HG02588 (cell line): ENCODE data around the gene PIP4K2A.
"Not testable (repeated sequence)": the region's sequence is repeated elsewhere in the genome, so short reads cannot be mapped to it uniquely, and the experiment has no call there.

Experiments
- ATAC-seq: cut with Tn5 transposase; IDR thresholded peaks from one replicate; pipeline ENCODE4 v1.9.1; 2021; ENCODE audit warnings: mild to moderate bottlenecking, moderate library complexity; ENCODE audit not compliant: unreplicated experiment

The PIP4K2A gene

DNA sequence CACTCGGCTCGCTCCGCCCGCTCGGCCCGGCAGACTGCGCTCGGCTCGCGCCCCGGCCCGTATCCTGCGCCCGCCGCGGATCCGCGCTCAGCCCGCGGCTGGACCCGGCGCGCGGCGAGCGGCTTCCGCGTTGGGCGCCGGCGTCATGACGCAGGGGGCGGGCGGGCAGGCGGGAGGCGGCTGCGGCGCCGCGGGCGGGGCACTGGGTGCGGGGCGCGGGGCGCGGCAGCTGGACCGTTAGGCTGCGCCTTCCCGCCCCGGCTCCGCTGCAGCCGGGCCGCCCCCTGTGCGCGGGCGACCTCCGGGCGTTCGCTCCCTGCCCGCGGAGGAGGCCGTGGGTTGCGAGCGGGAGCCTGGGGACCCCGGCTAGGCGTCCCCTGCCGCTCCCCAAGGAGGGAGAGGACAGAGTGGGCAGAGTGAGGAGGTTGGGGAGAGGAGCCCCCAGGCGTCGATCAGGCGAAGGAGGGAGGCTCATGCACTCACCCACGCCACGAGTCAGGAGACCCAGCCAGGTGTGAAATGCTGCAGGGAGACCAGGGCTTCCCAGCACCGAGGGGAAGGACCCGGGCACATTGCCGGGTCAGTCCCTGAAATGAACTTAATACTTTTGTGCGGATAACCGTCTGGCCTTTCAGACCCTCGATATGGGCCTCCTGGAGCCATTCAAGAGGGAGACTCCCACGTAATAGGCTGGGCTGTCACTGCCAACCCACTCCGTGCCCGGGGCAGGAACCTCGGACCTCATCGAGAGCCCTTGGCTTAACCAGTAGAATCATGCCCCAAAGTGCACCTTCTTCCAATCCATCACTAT is at the start of gene PIP4K2A:
TSS of gene PIP4K2A (minus strand) at position 100 of the 811 bp plus-strand sequence. CDS start 252 bp downstream, outside the sequence.
- peak; percentile 77 for ATAC-seq

DNA sequence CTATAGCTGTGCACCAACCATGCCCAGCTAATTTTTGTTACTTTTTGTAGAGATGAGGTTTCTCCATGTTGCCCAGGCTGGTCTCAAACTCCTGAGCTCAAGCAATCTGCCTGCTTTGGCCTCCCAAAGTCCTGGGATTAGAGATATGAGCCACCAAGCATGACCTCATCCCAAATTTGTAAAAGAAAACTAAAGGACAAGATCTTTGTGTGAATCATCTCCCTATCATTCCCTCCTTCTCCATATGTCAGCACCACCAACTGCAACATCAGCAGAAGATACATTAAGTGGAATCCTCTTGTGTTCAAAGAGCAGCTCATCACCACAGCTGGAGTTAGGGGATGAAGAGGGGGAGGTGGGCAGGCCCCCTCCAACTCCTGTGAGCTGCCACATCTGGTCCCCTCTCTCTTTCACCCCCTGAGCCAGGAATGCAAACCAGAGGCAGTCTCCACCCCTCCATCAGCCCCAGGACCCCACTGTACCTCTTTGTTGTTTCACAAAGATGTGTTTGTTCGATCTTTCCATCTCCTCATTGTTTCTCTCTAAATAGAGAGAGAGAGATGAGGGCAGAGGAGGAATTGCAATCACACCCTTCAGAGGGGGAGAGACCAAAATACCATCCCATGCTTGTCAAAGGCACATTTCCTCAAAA is 47.3 kb upstream of the PIP4K2A start:
- no peak for ATAC-seq

DNA sequence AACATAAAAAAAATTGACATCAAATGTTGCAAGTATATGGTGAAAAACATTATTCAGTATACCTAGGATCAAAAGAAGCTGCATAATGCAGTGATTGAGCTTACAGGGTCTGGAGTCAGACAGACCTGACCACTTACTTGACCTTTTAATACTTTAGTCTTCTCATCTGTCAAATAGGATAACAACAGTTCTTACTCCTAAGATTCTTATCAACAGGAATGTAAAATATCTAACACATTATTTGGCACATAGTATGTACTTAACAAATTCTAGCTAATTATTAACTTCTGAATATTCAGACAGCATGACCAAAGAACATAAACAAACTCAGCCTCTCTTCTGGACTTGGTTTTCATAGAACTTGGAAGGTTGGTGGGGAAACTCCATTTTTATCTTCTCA is 45.6 kb upstream of the PIP4K2A start:
- no peak for ATAC-seq

DNA sequence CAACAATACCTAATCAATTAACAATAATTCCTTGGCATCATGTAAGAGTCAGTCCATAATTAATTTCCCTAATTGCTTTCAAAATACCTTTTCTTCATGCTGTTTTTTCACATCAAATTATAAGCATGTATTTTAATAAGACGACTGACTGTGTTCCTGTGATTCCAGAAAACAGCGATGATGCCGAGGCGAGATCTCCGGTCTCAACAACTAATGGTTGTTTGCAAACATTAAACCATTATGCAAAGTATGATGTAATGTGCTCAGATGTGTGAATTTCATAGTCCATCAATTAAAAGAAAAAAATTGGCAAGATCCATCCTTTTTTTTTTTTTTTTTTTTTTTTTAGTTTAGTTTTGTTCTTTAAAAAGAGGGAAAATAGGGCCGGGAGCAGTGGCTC is 44.5 kb upstream of the PIP4K2A start:
- no peak for ATAC-seq

DNA sequence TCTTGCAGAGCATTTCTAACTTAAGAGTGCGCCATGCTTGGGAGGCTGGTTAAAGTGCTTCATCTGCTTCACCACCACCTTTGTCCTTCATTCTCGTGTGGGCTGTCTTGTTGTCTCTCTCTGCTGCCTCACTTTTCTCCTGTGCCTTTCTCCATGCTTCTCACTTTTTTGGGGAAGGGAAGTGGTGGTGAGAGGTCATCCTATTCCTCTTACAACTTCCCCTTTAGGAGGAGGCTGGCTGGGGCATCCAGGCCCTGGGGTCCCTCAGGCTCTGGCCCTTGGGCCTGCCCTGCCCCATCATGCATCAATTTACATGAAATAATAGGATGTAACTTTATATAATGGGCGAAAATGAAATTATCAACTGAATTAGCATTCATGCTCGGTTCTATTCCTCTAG is 39.9 kb upstream of the PIP4K2A start:
- no peak for ATAC-seq

DNA sequence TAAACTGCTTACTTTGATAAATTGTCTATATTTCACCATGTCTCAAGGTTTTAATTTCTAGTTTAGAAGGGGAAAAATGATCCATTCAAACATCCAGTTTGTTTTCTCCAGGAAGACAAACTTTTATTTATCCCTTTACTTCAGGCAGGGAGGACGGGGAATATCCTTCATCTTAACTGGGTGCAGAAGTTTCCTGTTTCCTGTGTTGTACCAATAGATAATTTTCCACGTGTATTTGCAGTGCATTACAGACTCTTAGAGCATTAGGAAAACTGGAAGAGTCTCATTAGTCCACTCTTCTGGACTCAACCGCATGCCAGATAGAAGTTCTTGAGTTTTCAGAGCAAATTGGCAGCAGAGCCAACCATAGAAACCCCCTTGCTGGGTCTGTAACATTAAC is 39.4 kb upstream of the PIP4K2A start:
- ATAC-seq, result no peak

DNA sequence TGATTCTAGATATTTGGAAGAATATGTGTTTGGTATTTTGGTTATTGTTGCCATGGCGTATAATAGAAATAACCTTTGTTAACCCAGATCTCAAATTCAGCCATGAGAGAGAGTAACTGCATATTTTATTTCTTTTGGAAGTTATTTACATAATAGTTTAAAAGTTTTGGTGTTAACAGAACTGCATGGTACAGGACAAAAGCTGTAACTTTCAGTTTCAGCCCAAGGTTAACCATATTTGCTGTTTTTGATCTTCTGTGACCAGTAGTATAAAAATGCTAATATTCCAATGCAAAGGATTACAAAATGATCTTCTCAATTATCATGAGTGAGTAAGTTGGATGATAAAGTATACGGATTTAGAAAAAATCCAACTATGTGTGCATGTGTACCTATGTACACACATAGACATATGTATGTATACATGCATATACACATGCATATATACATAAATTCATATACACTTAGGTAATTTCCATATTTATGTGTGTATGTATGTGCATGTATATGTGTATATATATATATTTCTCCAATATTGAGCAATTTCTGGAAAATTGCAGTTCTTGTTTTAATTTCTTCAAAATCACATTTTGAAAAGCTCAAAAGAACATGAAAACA is 38.0 kb upstream of the PIP4K2A start:
- no peak for ATAC-seq

DNA sequence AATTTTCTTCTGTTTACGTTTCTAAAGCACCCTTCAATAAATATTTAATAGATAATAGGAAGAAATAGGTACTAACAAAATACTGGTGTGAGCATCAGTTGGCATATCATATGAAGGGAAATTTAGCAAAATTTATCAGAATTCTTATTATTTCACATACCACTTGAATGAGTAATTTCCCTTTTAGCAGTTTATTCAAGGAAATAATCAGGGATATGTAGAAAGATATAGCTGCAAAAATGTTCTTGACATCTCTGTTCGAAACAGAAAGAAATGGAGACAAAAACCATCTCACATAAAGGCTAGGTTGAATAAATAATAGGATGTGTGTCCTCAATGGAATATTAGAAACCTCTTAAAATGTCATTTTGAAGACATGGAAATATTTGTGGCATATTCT is 35.8 kb upstream of the PIP4K2A start:
- no peak for ATAC-seq

DNA sequence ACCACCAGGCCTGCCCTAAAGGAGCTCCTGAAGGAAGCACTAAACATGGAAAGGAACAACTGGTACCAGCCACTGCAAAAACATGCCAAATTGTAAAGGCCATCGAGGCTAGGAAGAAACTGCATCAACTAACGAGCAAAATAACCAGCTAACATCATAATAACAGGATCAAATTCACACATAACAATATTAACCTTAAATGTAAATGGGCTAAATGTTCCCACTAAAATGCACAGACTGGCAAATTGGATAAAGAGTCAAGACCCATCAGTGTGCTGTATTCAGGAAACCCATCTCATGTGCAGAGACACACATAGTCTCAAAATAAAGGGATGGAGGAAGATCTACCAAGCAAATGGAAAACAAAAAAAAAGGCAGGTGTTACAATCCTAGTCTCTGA is 30.5 kb upstream of the PIP4K2A start:
- not testable (repeated sequence) for ATAC-seq

DNA sequence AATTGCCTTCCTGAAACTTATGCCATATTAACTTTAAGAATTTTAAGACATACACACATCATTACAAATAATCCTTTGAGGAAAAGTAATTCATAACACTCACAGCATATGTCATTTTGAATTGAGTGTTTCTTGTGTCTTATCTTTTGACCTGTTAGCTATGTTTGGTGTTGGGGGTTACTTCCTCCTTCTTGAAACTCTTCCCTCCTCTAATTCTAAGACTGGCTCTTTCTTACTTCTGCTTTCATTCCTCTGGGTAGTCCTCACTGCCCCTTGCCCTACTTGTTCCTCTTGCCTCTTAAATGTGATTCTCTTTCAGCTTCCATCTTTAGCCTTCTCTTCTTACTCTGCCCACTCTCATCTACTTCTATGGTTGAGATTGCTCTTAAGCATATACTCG is 28.3 kb upstream of the PIP4K2A start:
- ATAC-seq, result peak; percentile 95

DNA sequence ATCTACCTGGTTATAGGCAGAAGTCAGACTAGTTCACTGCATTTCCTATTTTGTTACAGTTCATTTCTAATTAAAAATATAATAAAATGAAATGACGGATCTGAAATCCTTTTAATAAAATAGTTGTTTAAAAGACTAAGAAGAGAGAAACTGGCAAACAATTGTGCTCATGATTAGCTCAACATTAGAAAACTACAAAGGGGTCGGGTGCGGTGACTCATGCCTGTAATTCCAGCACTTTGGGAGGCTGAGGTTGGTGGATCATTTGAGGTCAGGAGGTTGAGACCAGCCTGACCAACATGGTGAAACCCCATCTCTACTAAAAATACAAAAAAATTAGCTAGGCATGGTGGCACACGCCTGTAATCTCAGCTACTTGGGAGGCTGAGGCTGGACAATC is 27.3 kb upstream of the PIP4K2A start:
- ATAC-seq, result not testable (repeated sequence)

DNA sequence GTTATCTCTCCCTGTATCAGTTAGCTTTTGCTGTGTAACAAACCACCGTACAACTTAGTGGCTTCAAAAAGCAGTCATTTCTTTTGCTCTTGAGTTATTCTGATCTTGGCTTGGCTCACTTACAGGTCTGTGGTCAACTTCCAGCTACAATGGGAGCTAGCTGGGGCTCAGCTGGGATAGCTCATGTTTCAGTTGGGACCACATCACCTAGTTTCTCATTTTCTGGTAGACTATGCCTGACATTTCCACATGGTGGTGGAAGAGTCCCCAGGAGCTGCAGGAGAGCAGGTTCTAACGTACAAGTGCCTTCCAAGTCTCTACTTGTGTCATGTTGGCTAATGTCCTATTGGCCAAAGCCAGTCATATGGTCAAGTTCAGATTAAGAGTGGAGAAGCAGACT is 25.8 kb upstream of the PIP4K2A start:
- ATAC-seq, result no peak

DNA sequence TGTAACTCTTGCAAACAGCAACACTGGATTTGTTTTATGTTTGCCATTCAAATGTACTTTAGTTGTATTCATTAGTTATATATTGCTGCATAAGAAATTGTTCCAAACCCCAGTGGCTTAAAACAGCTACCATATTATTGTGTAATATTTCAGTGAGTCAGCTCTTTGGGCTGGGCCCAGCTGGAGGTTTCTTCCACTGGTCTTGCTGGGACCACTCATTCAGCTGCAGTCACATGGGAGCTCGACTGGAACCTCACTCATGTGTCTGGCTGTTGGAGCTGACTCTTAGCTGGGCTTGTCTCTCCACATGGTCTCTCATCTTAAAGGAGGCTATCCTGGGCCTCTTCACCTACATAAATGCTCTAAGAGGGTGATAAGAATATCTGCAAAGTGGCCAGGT is 23.2 kb upstream of the PIP4K2A start:
- no peak for ATAC-seq

DNA sequence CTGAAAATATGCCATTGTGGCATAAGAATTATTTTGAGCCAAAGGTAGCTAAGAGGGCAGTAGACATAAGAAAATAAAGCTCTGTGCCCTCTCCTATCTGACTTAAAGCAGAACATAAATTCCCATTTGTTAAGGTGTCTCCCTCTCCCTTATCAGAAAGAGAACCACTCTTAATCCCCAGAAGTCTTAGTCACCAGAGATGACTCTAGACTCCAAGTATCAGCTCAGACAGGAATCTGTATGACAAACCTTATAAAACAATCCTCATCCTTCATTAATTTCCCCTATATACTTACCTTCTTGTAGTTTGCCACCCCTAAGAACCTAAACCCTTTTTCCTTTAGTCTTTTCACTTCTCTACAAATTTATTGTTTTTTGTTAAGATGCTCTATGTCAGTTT is 21.8 kb upstream of the PIP4K2A start:
- no peak for ATAC-seq

DNA sequence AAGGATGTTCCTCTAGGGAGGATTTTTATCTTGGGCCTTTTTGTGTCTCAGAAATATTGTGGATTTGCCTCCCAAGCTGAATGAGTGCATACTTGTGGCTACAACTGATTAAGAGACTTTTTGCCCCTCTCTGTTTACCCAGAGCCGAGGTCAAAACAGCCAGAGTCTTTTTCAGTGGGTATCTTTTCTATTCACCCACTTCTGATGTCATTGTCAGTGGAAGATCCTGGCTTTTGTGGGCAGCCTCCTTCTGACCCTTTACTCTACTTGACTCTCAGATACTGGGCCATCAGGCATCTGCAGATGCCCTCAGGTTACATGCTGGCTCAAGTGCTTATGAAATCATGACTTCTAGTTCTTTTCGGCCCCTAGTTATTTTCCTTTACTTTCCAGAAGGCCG is 19.6 kb upstream of the PIP4K2A start:
- ATAC-seq, result no peak

DNA sequence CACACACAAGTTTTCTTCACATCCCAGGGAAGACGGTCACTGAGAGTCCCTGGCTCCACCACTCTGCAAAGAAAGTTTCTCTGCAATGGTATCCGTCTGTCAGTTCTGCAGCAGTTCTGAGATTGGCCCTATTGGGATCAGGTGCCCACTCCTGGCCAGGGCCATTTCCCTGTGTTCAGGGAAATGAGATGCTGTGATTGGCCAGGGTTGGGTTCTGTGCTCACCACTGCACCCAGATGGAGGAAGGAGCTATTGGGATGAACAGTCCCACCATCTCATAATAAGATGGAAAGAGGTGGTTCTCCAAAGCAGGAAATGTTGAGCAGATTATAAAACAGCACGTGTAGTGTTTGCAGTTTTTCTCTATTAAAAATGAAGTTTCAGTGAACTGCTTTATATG is 13.3 kb upstream of the PIP4K2A start:
- no peak for ATAC-seq

DNA sequence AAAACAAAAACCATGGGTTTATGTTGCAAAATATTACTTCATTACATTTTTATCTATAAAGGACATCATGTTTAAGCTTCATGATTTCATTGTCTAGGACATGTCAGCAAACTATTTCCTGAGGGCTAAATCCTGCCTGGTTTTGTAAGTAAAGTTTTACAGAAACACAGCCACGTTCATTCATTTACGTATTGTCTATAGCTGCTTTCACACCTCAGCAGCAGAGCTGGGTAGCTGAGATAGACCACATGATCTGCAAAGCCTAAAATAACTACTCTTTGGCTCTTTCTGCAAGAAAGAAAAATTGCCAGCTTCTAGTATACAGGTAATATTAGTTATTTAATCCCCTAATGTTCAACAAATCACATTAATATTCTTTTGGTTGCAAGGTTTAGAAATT is 12.7 kb upstream of the PIP4K2A start:
- ATAC-seq, result no peak

DNA sequence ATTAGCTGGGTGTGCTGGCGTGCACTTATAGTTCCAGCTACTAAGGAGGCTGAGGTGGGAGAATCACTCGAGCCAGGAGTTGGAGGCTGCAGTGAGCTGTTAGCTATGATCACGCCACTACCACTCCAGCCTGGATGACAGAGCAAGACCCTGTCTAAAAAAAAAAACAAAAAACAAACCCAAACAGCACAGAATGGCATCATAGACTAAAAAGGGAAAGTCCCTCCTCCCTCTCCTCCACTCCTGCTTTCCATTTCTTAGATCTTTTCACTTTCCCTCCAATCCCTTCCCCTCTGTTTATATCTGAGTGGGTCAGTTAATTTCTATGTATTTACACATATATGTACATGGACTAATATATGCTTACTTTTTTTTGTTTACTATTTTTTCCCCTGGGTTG is 10.4 kb upstream of the PIP4K2A start:
- ATAC-seq, result no peak

DNA sequence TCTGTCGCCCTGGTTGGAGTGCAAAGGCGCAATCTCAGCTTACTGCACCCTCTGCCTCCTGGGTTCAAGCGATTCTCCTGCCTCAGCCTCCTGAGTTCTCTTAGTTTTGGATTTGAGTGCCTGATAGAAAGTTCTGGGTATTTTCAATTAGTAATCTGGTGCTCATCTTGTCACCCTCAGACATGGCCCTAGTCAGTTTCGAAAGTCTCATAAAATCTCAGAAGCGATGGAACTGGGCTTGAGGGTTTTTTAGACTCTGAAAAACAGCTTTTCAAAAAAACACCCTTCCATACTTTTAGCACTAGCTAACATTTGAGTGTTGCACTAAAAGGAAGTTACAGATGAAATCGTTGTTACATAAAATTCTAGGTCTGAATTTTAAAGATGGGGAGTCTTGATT is 9.4 kb upstream of the PIP4K2A start:
- peak; percentile 60 for ATAC-seq

DNA sequence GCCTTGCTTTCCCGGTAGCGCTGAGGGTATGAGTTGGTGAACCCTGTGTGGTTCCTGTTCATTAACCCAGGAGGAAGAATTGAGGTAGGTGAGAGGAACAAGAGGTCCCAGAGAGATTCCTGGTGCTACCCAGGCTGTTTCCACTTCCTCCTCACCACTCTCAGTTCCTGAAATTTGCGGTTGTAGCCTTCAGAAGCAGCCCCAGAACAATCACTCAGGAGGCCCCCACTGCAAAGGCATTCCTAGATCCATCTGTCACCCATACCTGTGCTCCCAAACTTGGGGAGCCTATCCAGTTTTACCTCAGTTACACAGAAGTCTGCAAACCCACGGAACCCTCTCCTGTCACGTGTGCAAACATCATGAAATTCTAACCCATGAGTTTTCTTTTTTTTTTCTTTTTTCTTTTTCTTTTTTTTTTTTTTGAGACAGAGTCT is 9.0 kb upstream of the PIP4K2A start:
- ATAC-seq, result peak; percentile 67

DNA sequence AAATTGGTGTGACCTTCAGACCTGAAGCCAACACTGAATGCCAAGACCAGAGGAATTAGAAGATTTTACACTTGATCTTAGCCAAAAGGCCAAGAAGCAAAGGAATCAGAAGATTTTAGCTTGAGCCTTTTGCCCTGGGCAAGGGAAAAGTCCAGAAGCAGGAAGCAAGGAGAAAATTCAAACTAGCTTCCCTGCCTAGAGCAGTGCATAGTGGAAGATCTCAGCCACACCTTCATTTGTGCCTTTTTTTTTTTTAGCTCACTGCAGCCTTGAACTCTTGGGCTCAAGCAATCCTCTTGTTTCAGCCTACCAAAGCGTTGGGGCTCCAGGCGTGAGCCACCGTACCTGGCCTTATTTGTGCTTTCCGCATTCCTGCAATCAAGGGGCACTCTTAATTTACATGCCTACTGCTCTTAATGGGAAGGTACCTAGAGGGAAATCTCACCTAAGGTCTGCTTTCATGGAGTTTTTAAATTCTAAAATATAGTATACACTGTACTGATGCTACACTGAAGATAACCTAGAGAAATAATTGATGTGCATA is 8.3 kb upstream of the PIP4K2A start:
- no peak for ATAC-seq

DNA sequence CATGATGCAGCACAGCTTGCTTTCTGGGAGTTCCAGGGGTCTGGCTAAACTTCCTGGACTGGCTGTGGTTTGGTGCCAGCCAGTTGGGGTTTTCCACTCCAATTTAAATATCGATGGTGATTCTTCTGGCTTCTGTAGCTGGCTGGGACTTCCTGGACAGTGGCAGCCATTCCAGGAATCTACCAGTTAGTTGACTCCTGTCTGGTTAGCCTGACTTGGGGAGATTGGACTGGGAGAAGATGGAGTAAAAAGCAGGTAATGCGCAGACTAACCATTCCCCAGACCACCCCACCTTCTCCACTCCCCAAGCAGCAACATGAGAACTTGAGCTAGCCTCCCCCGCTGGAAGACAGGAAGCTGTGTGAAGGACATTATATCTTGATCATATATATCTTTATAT is 6.3 kb upstream of the PIP4K2A start:
- no peak for ATAC-seq
